ENCODE measurements around the gene KCNIP4.

Gene KCNIP4

DNA sequence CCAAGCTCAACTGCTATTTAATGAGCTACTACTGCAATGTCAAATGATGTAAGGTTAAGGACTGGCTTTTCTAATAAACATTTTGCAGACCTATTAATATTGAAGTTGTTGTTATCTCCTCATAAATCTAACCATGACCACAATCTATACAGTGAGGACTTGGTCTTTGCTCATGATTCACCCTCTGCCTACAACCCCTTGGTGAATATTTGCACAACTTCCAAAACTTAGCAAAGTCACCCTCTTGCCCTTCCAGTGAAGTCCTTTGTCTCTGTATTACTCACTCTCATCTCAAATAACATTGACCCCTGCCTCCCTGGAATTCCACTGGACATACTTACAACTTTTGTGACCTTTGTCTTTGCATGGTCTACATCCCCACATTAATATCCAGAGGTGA lies 204.5 kb downstream of the KCNIP4 start:
- DNase-seq (ENCODE audit: low read depth): no peak
- H3K4me3 ChIP-seq (ENCODE audit: low read length): no peak overlapping the region
- TF ChIP-seq, protein P1, sequence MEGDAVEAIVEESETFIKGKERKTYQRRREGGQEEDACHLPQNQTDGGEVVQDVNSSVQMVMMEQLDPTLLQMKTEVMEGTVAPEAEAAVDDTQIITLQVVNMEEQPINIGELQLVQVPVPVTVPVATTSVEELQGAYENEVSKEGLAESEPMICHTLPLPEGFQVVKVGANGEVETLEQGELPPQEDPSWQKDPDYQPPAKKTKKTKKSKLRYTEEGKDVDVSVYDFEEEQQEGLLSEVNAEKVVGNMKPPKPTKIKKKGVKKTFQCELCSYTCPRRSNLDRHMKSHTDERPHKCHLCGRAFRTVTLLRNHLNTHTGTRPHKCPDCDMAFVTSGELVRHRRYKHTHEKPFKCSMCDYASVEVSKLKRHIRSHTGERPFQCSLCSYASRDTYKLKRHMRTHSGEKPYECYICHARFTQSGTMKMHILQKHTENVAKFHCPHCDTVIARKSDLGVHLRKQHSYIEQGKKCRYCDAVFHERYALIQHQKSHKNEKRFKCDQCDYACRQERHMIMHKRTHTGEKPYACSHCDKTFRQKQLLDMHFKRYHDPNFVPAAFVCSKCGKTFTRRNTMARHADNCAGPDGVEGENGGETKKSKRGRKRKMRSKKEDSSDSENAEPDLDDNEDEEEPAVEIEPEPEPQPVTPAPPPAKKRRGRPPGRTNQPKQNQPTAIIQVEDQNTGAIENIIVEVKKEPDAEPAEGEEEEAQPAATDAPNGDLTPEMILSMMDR (IDR thresholded peaks at IDR 0.05; ENCODE audit: insufficient read depth, low read depth, low read length, missing control alignments): no peak

- TF ChIP-seq, protein P1 (IDR thresholded peaks at IDR 0.05; ENCODE audit: insufficient read depth, low read depth, low read length, missing control alignments): no peak
- DNase-seq (ENCODE audit: low read depth): no peak
These were observed 206.2 kb downstream of the KCNIP4 start for GRCh38 chr4:21742326-21742725.

GRCh38 chr4:21738821-21739220 lies 209.8 kb downstream of the KCNIP4 start:
- no peak for DNase-seq (ENCODE audit: low read depth)
- TF ChIP-seq, protein P1 (IDR thresholded peaks at IDR 0.05; ENCODE audit: insufficient read depth, low read depth, low read length, missing control alignments): no peak
- no peak overlapping the region for H3K4me3 ChIP-seq (ENCODE audit: low read length)

More at GRCh38 chr4:21742326-21742725, 206.2 kb downstream of the KCNIP4 start:
- no peak overlapping the region for H3K4me3 ChIP-seq (ENCODE audit: low read length)

DNA sequence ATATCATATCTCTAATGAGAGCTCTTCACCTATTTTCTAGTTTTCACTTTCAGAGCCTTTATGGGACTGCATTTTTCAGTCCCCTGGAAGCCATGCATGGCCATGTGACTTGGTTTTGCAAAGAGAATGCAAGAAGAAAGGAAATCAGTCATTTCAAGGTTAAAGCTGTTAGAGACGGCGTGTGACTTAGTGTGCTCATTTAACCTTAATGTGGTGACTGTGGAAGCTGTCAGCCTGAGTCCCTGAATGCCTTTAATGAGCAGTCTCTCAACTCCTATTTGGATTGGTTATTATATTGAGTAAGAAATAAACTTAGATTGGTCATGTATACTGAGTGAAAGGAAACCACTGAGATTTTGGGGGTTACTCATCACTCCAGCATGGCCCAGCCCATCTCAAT lies 212.7 kb downstream of the KCNIP4 start:
- no peak overlapping the region for H3K4me3 ChIP-seq (ENCODE audit: low read length)
- TF ChIP-seq, protein P1 (IDR thresholded peaks at IDR 0.05; ENCODE audit: insufficient read depth, low read depth, low read length, missing control alignments): no peak
- DNase-seq (ENCODE audit: low read depth): no peak

DNA sequence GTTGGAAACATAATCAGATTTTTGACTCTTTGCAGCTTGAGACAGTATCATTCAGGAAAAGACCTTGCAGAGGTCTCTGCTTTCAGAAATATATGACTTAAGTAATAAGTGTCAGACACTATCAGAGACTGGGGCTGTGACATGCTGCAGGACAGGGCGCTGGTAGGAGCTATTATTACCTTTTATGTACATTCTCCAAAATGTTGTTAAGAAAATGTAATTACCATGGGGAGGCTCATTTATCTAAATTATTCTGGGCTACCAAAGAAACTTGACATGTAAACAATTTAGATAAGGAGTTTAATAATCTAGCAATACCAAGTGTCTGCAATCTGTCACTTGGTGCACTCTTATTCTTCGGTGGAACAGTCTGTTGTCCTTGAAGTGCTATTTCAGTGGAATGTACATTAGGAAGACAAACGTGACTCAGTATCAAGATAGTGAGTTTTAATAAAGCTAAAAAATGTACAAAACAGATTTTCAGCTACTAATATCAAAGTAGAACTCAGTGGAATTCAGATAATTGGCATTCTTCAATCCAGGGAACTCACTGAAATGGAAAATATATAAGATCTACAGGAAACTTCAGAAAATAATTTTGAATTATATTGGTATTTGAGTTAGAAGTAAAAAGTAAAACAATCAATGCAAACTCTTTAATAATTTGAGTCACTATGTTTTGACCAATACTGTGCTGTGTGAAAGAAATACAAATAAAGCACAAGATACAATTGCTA lies 214.5 kb downstream of the KCNIP4 start:
- TF ChIP-seq, protein P1 (IDR thresholded peaks at IDR 0.05; ENCODE audit: insufficient read depth, low read depth, low read length, missing control alignments): no peak
- no peak overlapping the region for H3K4me3 ChIP-seq (ENCODE audit: low read length)
- DNase-seq (ENCODE audit: low read depth): no peak

GRCh38 chr4:21728304-21728703 lies 220.3 kb downstream of the KCNIP4 start:
- no peak overlapping the region for H3K4me3 ChIP-seq (ENCODE audit: low read length)
- DNase-seq (ENCODE audit: low read depth): no peak
- TF ChIP-seq, protein P1 (IDR thresholded peaks at IDR 0.05; ENCODE audit: insufficient read depth, low read depth, low read length, missing control alignments): no peak
